Endothelial cell of umbilical vein (primary cell): ENCODE results near the gene OAF. TPM values are rescaled to one million over a fixed set of nuclear protein-coding genes. Genes with fewer than 3 reads are reported as not detected.

ENCODE experiments used
- BruUV-seq: library from RNA; stranded (reverse); fragments of 400-500 nt; replicated peaks from 2 replicates; lab custom pipeline; 2021; lab: Mats Ljungman, UMichigan
- CTCF ChIA-PET: fragments of 300-600, 350-600 bp; sonication (Branson Sonifier 250); formaldehyde crosslinking; loops from one replicate; lab custom pipeline; 2021; ENCODE audit warnings: antibody characterized with exemption, inconsistent platforms; lab: Charles Lee
- POLR2A ChIA-PET: fragments of 300-600, 350-600 bp; sonication (Branson Sonifier 250); formaldehyde crosslinking; loops from one replicate; lab custom pipeline; 2021; ENCODE audit warnings: antibody characterized with exemption, inconsistent platforms; lab: Charles Lee
- DNase-seq: peaks from one replicate; pipeline ENCODE4 v3.0.0-alpha.2; 2011; ENCODE audit warnings: low read depth, low spot score
- FAIRE-seq: peaks from 2 replicates; lab custom pipeline; 2011; peaks lifted over from hg19 to GRCh38; lab: Jason Lieb, UNC
- H2AFZ ChIP-seq: 2 replicates; pipeline ENCODE4 v1.6.0; 2012; ENCODE audit warnings: low read depth, low read length, control low read depth, inconsistent platforms
- H3K27ac ChIP-seq: 2 replicates; pipeline ENCODE4 v1.5.1; 2011; ENCODE audit warnings: low read depth, mild to moderate bottlenecking, control low read depth, low read length, moderate library complexity; ENCODE audit not compliant: insufficient read depth
- H3K27me3 ChIP-seq, 2 experiments: 2 replicates each; pipeline versions ENCODE4 v1.6.0 to v1.6.1; 2011; ENCODE audit warnings: low read length in 2 of 2, mixed read lengths in 1 of 2; ENCODE audit not compliant: control insufficient read depth in 2 of 2, insufficient read depth in 2 of 2
- H3K36me3 ChIP-seq, 2 experiments: 2 replicates in 1 of 2; 3 replicates in 1 of 2; pipeline ENCODE4 v1.5.1; 2011; ENCODE audit warnings: low read length in 2 of 2, mild to moderate bottlenecking in 1 of 2, moderate library complexity in 1 of 2; ENCODE audit not compliant: control insufficient read depth in 2 of 2, insufficient read depth in 2 of 2; ENCODE audit errors: extremely low read depth in 1 of 2
- H3K4me1 ChIP-seq: 3 replicates; pipeline ENCODE4 v1.5.1; 2011; ENCODE audit warnings: mild to moderate bottlenecking, low read length; ENCODE audit not compliant: control insufficient read depth, insufficient read depth; ENCODE audit errors: extremely low read depth
- H3K4me2 ChIP-seq: 2 replicates; pipeline ENCODE4 v1.6.1; 2011; ENCODE audit warnings: low read length, control low read depth, mixed read lengths; ENCODE audit not compliant: insufficient read depth
- H3K4me3 ChIP-seq, 3 experiments: fragments of 200-600 bp in 1 of 3; sonication (generic), shearing (Covaris generic) in 1 of 3; replicated peaks in 1 of 3; 2 replicates each; pipeline ENCODE4 v1.5.1; 2011 to 2016; ENCODE audit warnings: control low read depth in 3 of 3, low read length in 3 of 3, mild to moderate bottlenecking in 2 of 3, inconsistent platforms in 1 of 3, low read depth in 1 of 3, moderate library complexity in 1 of 3; ENCODE audit not compliant: insufficient read depth in 1 of 3
- H3K79me2 ChIP-seq: 2 replicates; pipeline ENCODE4 v1.6.0; 2012; ENCODE audit warnings: low read length, inconsistent platforms; ENCODE audit not compliant: control insufficient read depth, insufficient read depth
- H3K9ac ChIP-seq: replicated peaks from 2 replicates; pipeline ENCODE3; 2011; ENCODE audit warnings: low read length, control low read depth; ENCODE audit not compliant: insufficient read depth; ENCODE audit errors: extremely low read depth
- H3K9me1 ChIP-seq: replicated peaks from 3 replicates; pipeline ENCODE4 v1.6.0; 2011; ENCODE audit warnings: mild to moderate bottlenecking, low read length; ENCODE audit not compliant: control insufficient read depth, insufficient read depth; ENCODE audit errors: extremely low read depth
- H3K9me3 ChIP-seq: replicated peaks from 2 replicates; pipeline ENCODE4 v1.5.1; 2012; ENCODE audit warnings: low read length, inconsistent platforms; ENCODE audit not compliant: control insufficient read depth, insufficient read depth
- H4K20me1 ChIP-seq: replicated peaks from 2 replicates; pipeline ENCODE3; 2011; ENCODE audit warnings: mild to moderate bottlenecking, low read length; ENCODE audit not compliant: control insufficient read depth, insufficient read depth; ENCODE audit errors: extremely low read depth
- EZH2 ChIP-seq: IDR thresholded peaks from 2 replicates; pipeline ENCODE4 v1.6.1; 2012; ENCODE audit warnings: borderline replicate concordance, low read depth, mild to moderate bottlenecking, moderate library complexity, low read length, inconsistent platforms; ENCODE audit not compliant: severe bottlenecking
- FOS ChIP-seq: IDR thresholded peaks from 2 replicates; pipeline ENCODE4 v1.6.1; 2011; ENCODE audit warnings: mild to moderate bottlenecking, low read length, moderate library complexity, borderline replicate concordance; ENCODE audit not compliant: insufficient read depth
- GATA2 ChIP-seq: IDR thresholded peaks from 2 replicates; pipeline ENCODE4 v1.7.0; 2011; ENCODE audit warnings: low read depth, mild to moderate bottlenecking, moderate library complexity, mixed read lengths, low read length; ENCODE audit not compliant: insufficient read length, insufficient read depth
- JUN ChIP-seq: IDR thresholded peaks from 2 replicates; pipeline ENCODE4 v1.6.1; 2011; ENCODE audit warnings: borderline replicate concordance, low read depth; ENCODE audit not compliant: insufficient read length, insufficient read depth
- MAX ChIP-seq: IDR thresholded peaks from 2 replicates; pipeline ENCODE4 v1.6.1; 2011; ENCODE audit not compliant: insufficient read depth, insufficient read length
- MYC ChIP-seq: IDR thresholded peaks from one replicate; pipeline ENCODE4 v1.6.1; 2011; ENCODE audit warnings: mild to moderate bottlenecking, low read depth, low read length
- POLR2A ChIP-seq: IDR thresholded peaks from 2 replicates; pipeline ENCODE4 v1.6.1; 2012; ENCODE audit warnings: low read depth, mild to moderate bottlenecking, control low read depth, low read length
- POLR2AphosphoS5 ChIP-seq: IDR thresholded peaks from 2 replicates; pipeline ENCODE4 v1.6.1; 2012; ENCODE audit warnings: low read depth, mild to moderate bottlenecking, control low read depth, low read length, moderate library complexity; ENCODE audit not compliant: insufficient read depth
- dilution Hi-C: fragments of 300-500 bp; cut with MboI; formaldehyde crosslinking; loops from one replicate; pipeline ENCODE4 v1.15.0; 2019; ENCODE audit warnings: low sequenced_read_pairs; ENCODE audit not compliant: extremely low pct_ligation_motif_present
- intact Hi-C: fragments of 100-400 bp; cut with micrococcal nuclease; formaldehyde crosslinking; loops from one replicate; pipeline ENCODE4 v1.10.0; 2022
- polyA plus RNA-seq, 4 experiments: library from polyadenylated mRNA; depleted of rRNA in 3 of 4; stranded (reverse) in 3 of 4; unstranded in 1 of 4; fragments of >200 nt; gene quantifications; 2 replicates each; pipeline versions ENCODE4 v1.2.1 to v1.2.3, GENCODE V29; 2011 to 2012; ENCODE audit warnings: missing spikeins in 1 of 4
- total RNA-seq: library from RNA; stranded (reverse); gene quantifications from 2 replicates; pipeline ENCODE4 v1.2.3, GENCODE V29; 2021
- TF ChIP-seq, protein P1 (sequence below), 2 donors: IDR thresholded peaks; 1 replicate in 1 of 2; 2 replicates in 1 of 2; pipeline ENCODE4 v1.5.1; 2011; ENCODE audit warnings: low read length in 2 of 2, mild to moderate bottlenecking in 2 of 2, moderate library complexity in 2 of 2, control low read depth in 1 of 2, inconsistent platforms in 1 of 2, low read depth in 1 of 2; ENCODE audit not compliant: insufficient read depth in 1 of 2; ENCODE audit errors: extremely low read depth in 1 of 2

Gene OAF
- total and polyA plus RNA-seq, 2 donors (not counting 3 experiments of a cell fraction or from before 2014, with no cell fraction given) = 32.1 to 33.8 TPM

DNA sequence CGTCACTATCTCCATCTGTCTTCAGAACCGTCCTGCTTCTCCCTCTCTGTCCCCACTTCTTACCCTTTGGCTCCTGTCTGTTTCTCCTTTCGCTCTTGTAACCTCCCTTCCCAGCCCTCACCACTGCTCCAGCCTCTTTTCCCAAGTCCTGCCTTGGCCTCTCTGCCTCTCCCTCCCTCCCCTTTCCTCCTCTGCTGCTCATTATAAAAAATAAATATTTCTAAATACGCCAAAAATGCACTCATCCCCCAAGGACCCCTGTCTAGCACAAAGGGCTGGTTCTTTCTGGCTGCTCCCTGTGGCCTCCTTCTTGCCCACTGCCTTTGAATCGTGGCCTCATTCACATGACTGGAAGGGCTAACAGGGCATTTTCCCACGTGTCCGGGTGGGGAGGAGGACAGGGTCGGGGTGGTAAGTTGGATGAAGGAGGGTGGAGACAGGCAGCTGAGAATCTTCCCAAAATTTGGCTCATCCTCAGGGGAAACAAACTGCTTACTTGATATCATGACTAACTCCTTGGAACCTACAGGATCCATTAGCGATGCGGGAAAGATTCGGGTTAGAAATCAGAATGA lies 26.4 kb upstream of the OAF start:
- TF ChIP-seq MAX = no peak
- no peak for TF ChIP-seq POLR2AphosphoS5
- TF ChIP-seq, protein P1, sequence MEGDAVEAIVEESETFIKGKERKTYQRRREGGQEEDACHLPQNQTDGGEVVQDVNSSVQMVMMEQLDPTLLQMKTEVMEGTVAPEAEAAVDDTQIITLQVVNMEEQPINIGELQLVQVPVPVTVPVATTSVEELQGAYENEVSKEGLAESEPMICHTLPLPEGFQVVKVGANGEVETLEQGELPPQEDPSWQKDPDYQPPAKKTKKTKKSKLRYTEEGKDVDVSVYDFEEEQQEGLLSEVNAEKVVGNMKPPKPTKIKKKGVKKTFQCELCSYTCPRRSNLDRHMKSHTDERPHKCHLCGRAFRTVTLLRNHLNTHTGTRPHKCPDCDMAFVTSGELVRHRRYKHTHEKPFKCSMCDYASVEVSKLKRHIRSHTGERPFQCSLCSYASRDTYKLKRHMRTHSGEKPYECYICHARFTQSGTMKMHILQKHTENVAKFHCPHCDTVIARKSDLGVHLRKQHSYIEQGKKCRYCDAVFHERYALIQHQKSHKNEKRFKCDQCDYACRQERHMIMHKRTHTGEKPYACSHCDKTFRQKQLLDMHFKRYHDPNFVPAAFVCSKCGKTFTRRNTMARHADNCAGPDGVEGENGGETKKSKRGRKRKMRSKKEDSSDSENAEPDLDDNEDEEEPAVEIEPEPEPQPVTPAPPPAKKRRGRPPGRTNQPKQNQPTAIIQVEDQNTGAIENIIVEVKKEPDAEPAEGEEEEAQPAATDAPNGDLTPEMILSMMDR (IDR thresholded peaks at IDR 0.05; ENCODE audit: extremely low read depth in 1 of 2, insufficient read depth in 1 of 2, low read depth in 1 of 2, low read length in 2 of 2) = no peak
- no peak for TF ChIP-seq FOS
- no peak for TF ChIP-seq EZH2
- TF ChIP-seq MYC = no peak
- no peak for TF ChIP-seq JUN
- TF ChIP-seq GATA2 = no peak
- no peak for TF ChIP-seq POLR2A
- H3K4me2 ChIP-seq = no peak overlapping the region
- no peak overlapping the region for H2AFZ ChIP-seq
- H3K36me3 ChIP-seq = no peaks in the 10 kb centered on the region
- no peak for FAIRE-seq
- no peak for DNase-seq
- BruUV-seq = no TSS peak
- no peaks in the 10 kb centered on the region for H3K9me3 ChIP-seq
- no peaks in the 10 kb centered on the region for H3K9me1 ChIP-seq
- no peaks in the 10 kb centered on the region for H4K20me1 ChIP-seq
- H3K27me3 ChIP-seq = peaks cover 0 to 2% of the 10 kb centered on the region in 2 experiments
- intact Hi-C loops (no loop called here), dilution Hi-C loops (no loop called here)
- H3K27ac ChIP-seq = no peak overlapping the region
- no peaks in the 10 kb centered on the region for H3K4me1 ChIP-seq
- no peak overlapping the region for H3K4me3 ChIP-seq
- ChIA-PET POLR2A (no interaction called here), CTCF (interaction anchor here (1.0 to 1.8 kb wide), 2 partner anchors 16 to 45 kb away, joined by 3 to 5 read pairs; no protein-coding TSS in a partner anchor)
- H3K79me2 ChIP-seq = no peaks in the 10 kb centered on the region
- no peak overlapping the region for H3K9ac ChIP-seq
